H9 (cell line): ENCODE results near the gene BLOC1S5. TPM values are rescaled to one million over a fixed set of nuclear protein-coding genes. Genes with fewer than 3 reads are reported as not detected.

Experiments used
- DNase-seq: peaks from one replicate; pipeline ENCODE4 v3.0.0-alpha.2; 2017
- H2AFZ ChIP-seq: one replicate; pipeline ENCODE4 v1.6.1; 2013; ENCODE audit warnings: mild to moderate bottlenecking, low read length, control low read depth, moderate library complexity
- H2AK5ac ChIP-seq: 2 replicates; pipeline ENCODE4 v1.6.1; 2013; ENCODE audit warnings: low read length, control low read depth, mixed read lengths; ENCODE audit not compliant: insufficient read length
- H2BK120ac ChIP-seq: one replicate; pipeline ENCODE4 v1.6.1; 2013; ENCODE audit warnings: low read depth, mild to moderate bottlenecking, low read length, control low read depth, inconsistent platforms; ENCODE audit not compliant: poor library complexity, severe bottlenecking
- H2BK12ac ChIP-seq: 2 replicates; pipeline ENCODE4 v1.6.1; 2013; ENCODE audit warnings: low read length, control low read depth, mixed read lengths, low read depth; ENCODE audit not compliant: insufficient read length
- H2BK15ac ChIP-seq: 2 replicates; pipeline ENCODE4 v1.6.1; 2013; ENCODE audit warnings: low read depth, low read length, control low read depth
- H2BK20ac ChIP-seq: one replicate; pipeline ENCODE4 v1.6.1; 2013; ENCODE audit warnings: low read depth, mild to moderate bottlenecking, low read length, control low read depth, inconsistent platforms; ENCODE audit not compliant: poor library complexity, severe bottlenecking
- H2BK5ac ChIP-seq: 2 replicates; pipeline ENCODE4 v1.6.1; 2013; ENCODE audit warnings: low read length, control low read depth, mixed read lengths; ENCODE audit not compliant: insufficient read length
- H3K14ac ChIP-seq: 2 replicates; pipeline ENCODE4 v1.6.1; 2013; ENCODE audit warnings: low read length, control low read depth; ENCODE audit not compliant: insufficient read depth
- H3K18ac ChIP-seq: 2 replicates; pipeline ENCODE4 v1.6.1; 2013; ENCODE audit warnings: low read depth, mild to moderate bottlenecking, mixed read lengths, low read length, control low read depth; ENCODE audit not compliant: insufficient read length
- H3K23ac ChIP-seq: 2 replicates; pipeline ENCODE4 v1.6.1; 2013; ENCODE audit warnings: low read length, control low read depth, mixed read lengths, low read depth; ENCODE audit not compliant: insufficient read length
- H3K23me2 ChIP-seq: 2 replicates; pipeline ENCODE4 v1.6.1; 2013; ENCODE audit warnings: low read depth, mild to moderate bottlenecking, mixed read lengths, low read length, control low read depth; ENCODE audit not compliant: insufficient read length, poor library complexity, severe bottlenecking
- H3K27ac ChIP-seq: 2 replicates; pipeline ENCODE4 v1.5.1; 2013; ENCODE audit warnings: low read length, control low read depth, mixed read lengths, low read depth; ENCODE audit not compliant: insufficient read length
- H3K27me3 ChIP-seq: 2 replicates; pipeline ENCODE4 v1.6.1; 2013; ENCODE audit warnings: low read length, control low read depth, inconsistent platforms; ENCODE audit not compliant: insufficient read depth
- H3K4ac ChIP-seq: 2 replicates; pipeline ENCODE4 v1.6.1; 2013; ENCODE audit warnings: low read depth, mild to moderate bottlenecking, control low read depth, inconsistent platforms, low read length, moderate library complexity
- H3K4me1 ChIP-seq: 2 replicates; pipeline ENCODE4 v1.6.1; 2013; ENCODE audit warnings: low read length, control low read depth, inconsistent platforms; ENCODE audit not compliant: insufficient read depth
- H3K4me2 ChIP-seq: 2 replicates; pipeline ENCODE4 v1.6.1; 2013; ENCODE audit warnings: low read length, control low read depth, mixed read lengths; ENCODE audit not compliant: insufficient read length, insufficient read depth
- H3K56ac ChIP-seq: 2 replicates; pipeline ENCODE4 v1.6.1; 2013; ENCODE audit warnings: low read depth, mild to moderate bottlenecking, mixed read lengths, low read length, control low read depth; ENCODE audit not compliant: insufficient read length
- H3K79me1 ChIP-seq: 2 replicates; pipeline ENCODE4 v1.6.1; 2013; ENCODE audit warnings: low read depth, mild to moderate bottlenecking, moderate library complexity, low read length, control low read depth, inconsistent platforms; ENCODE audit not compliant: insufficient read depth, poor library complexity, severe bottlenecking
- H3K79me2 ChIP-seq: 2 replicates; pipeline ENCODE4 v1.6.1; 2013; ENCODE audit warnings: low read length, control low read depth, inconsistent platforms; ENCODE audit not compliant: insufficient read depth
- H3K9ac ChIP-seq: 2 replicates; pipeline ENCODE4 v1.6.1; 2013; ENCODE audit warnings: low read length, control low read depth, mixed read lengths; ENCODE audit not compliant: insufficient read length; ENCODE audit errors: extremely low read depth
- H3K9me3 ChIP-seq: one replicate; pipeline ENCODE4 v1.6.1; 2013; ENCODE audit warnings: low read depth, low read length, inconsistent platforms; ENCODE audit not compliant: control insufficient read depth
- H3T11ph ChIP-seq: one replicate; pipeline ENCODE4 v1.6.1; 2013; ENCODE audit warnings: mild to moderate bottlenecking, low read length, control low read depth, inconsistent platforms
- H4K20me1 ChIP-seq: one replicate; pipeline ENCODE4 v1.6.1; 2013; ENCODE audit not compliant: control insufficient read depth, insufficient read length, insufficient read depth
- H4K5ac ChIP-seq: 2 replicates; pipeline ENCODE4 v1.6.1; 2013; ENCODE audit warnings: low read depth, mild to moderate bottlenecking, mixed read lengths, low read length, control low read depth; ENCODE audit not compliant: insufficient read length
- H4K8ac ChIP-seq: replicated peaks from 2 replicates; pipeline ENCODE4 v1.6.1; 2013; ENCODE audit warnings: low read length, control low read depth, mixed read lengths, low read depth; ENCODE audit not compliant: insufficient read length
- H4K91ac ChIP-seq: 2 replicates; pipeline ENCODE4 v1.6.1; 2013; ENCODE audit warnings: low read depth, mild to moderate bottlenecking, moderate library complexity, mixed read lengths, low read length, control low read depth; ENCODE audit not compliant: insufficient read length
- H3K27ac Mint-ChIP-seq, 3 experiments: 2 replicates in 2 of 3; 3 replicates in 1 of 3; pipeline ENCODE4 v1.8.0; 2020 to 2021; ENCODE audit warnings: mixed read lengths in 3 of 3, mild to moderate bottlenecking in 1 of 3, moderate library complexity in 1 of 3
- H3K27me3 Mint-ChIP-seq: 2 replicates; pipeline ENCODE4 v1.8.0; 2021; ENCODE audit warnings: low read depth, mild to moderate bottlenecking, moderate library complexity, mixed read lengths
- H3K36me3 Mint-ChIP-seq, 3 experiments: 2 replicates in 2 of 3; 3 replicates in 1 of 3; pipeline ENCODE4 v1.8.0; 2020 to 2021; ENCODE audit warnings: low read depth in 3 of 3, mixed read lengths in 3 of 3; ENCODE audit not compliant: insufficient read depth in 1 of 3
- H3K4me1 Mint-ChIP-seq, 2 experiments: 2 replicates each; pipeline ENCODE4 v1.8.0; 2020; ENCODE audit warnings: mixed read lengths in 2 of 2
- H3K4me3 Mint-ChIP-seq, 2 experiments: 2 replicates in 1 of 2; 3 replicates in 1 of 2; pipeline ENCODE4 v1.8.0; 2020 to 2021; ENCODE audit warnings: mild to moderate bottlenecking in 2 of 2, mixed read lengths in 2 of 2, moderate library complexity in 1 of 2
- H3K9me3 Mint-ChIP-seq, 2 experiments: 2 replicates in 1 of 2; 3 replicates in 1 of 2; pipeline ENCODE4 v1.8.0; 2020; ENCODE audit warnings: mild to moderate bottlenecking in 2 of 2, mixed read lengths in 2 of 2, moderate library complexity in 1 of 2
- WGBS: extraction: QIAGEN DNeasy Blood & Tissue Kit; methylation state at CpG from one replicate; pipeline ENCODE4 v1.1.7; 2013; ENCODE audit warnings: missing lambda C conversion rate, low lambda C conversion rate, mixed read lengths; ENCODE audit not compliant: insufficient read length; ENCODE audit errors: extremely low coverage; 5-methylcytosine and 5-hydroxymethylcytosine counted together
- total RNA-seq: library from RNA; stranded (reverse); gene quantifications from 2 replicates; pipeline ENCODE4 v1.2.1, GENCODE V29; 2021
- TF ChIP-seq, protein P1 (sequence below): fragments of 200-600 bp; sonication (generic); conservative IDR thresholded peaks from 3 replicates; pipeline ENCODE4 v1.8.0; 2021; ENCODE audit warnings: antibody characterized with exemption, mild to moderate bottlenecking

BLOC1S5 gene
- total RNA-seq, 1 experiment from 2014 or later, result 15.6 TPM

DNA sequence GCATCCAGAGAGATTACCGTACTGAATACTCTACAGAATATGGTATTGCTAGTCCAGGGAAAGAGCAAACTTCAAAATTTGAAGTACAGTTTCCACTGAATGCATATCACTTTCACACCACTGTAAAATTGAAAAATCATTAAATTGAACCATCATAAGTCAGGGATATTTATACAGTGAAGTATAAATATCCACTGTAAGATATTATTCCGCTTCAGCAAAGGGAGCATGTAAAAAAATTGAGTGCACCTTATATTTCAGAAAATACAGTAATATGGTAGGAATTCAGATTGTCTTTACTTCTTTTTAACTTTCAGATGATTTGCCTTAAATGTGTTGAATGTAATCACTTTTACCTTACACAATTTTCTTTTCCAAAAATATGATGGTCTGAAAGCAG is 92.7 kb downstream of the BLOC1S5 start:
- H4K8ac ChIP-seq, result no peak overlapping the region
- no peak overlapping the region for H4K5ac ChIP-seq
- no peak overlapping the region for H2BK120ac ChIP-seq
- H4K91ac ChIP-seq, result no peak overlapping the region
- no peaks in the 10 kb centered on the region for H3K27me3 ChIP-seq
- H3K4me1 ChIP-seq, result no peaks in the 10 kb centered on the region
- no CpG with 5 or more reads among the region's 2 CpGs for WGBS
- Mint-ChIP-seq H3K4me3 (no peak overlapping the region), H3K27me3 (peaks cover under 1% of the 10 kb centered on the region; the same call in 1 of the 2 replicates), H3K36me3 (peaks cover 6 to 18% (median 14%) of the 10 kb centered on the region in 3 experiments; a peak in 6 of 7 replicates), H3K27ac (no peak overlapping the region), H3K9me3 (peaks cover 17 to 22% of the 10 kb centered on the region in 2 experiments), H3K4me1 (peaks cover 0 to under 1% of the 10 kb centered on the region in 2 experiments; a peak in 1 of 4 replicates)
- H3K4ac ChIP-seq, result no peak overlapping the region
- H3K9ac ChIP-seq, result no peak overlapping the region
- no peak overlapping the region for H2BK12ac ChIP-seq
- no peak overlapping the region for H3K14ac ChIP-seq
- H3K79me2 ChIP-seq, result no peaks in the 10 kb centered on the region
- no peak overlapping the region for H3K56ac ChIP-seq
- H3K23me2 ChIP-seq, result no peaks in the 10 kb centered on the region
- H2BK20ac ChIP-seq, result no peak overlapping the region
- H3K18ac ChIP-seq, result no peak overlapping the region
- no peak overlapping the region for H3K27ac ChIP-seq
- H3T11ph ChIP-seq, result no peak overlapping the region
- no peak overlapping the region for H2BK5ac ChIP-seq
- no peak overlapping the region for H3K4me2 ChIP-seq
- no peaks in the 10 kb centered on the region for H3K79me1 ChIP-seq
- H2AK5ac ChIP-seq, result no peak overlapping the region
- H2BK15ac ChIP-seq, result no peak overlapping the region
- no peak overlapping the region for H2AFZ ChIP-seq
- DNase-seq, result no peak
- no peaks in the 10 kb centered on the region for H4K20me1 ChIP-seq
- H3K23ac ChIP-seq, result no peak overlapping the region
- TF ChIP-seq, protein P1, sequence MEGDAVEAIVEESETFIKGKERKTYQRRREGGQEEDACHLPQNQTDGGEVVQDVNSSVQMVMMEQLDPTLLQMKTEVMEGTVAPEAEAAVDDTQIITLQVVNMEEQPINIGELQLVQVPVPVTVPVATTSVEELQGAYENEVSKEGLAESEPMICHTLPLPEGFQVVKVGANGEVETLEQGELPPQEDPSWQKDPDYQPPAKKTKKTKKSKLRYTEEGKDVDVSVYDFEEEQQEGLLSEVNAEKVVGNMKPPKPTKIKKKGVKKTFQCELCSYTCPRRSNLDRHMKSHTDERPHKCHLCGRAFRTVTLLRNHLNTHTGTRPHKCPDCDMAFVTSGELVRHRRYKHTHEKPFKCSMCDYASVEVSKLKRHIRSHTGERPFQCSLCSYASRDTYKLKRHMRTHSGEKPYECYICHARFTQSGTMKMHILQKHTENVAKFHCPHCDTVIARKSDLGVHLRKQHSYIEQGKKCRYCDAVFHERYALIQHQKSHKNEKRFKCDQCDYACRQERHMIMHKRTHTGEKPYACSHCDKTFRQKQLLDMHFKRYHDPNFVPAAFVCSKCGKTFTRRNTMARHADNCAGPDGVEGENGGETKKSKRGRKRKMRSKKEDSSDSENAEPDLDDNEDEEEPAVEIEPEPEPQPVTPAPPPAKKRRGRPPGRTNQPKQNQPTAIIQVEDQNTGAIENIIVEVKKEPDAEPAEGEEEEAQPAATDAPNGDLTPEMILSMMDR, result no peak
- H3K9me3 ChIP-seq, result peaks cover 8% of the 10 kb centered on the region
